Measurements from ENCODE around the gene PRODH2.

GRCh38 chr19:35760711-35761349 lies 51.8 kb downstream of the PRODH2 start:
- no peak for TF ChIP-seq CEBPB (IDR thresholded peaks at IDR 0.05; ENCODE audit: borderline replicate concordance in 1 of 2, low read depth in 2 of 2, low read length in 2 of 2)
- TF ChIP-seq RFX5 (IDR thresholded peaks at IDR 0.05; ENCODE audit: low read depth, low read length), result no peak
- no peak for TF ChIP-seq CTCF (IDR thresholded peaks at IDR 0.05 in 2 of 3, conservative IDR thresholded peaks at IDR 0.05 in 1 of 3; ENCODE audit: control insufficient read depth in 2 of 3, extremely low read depth in 1 of 3, insufficient read depth in 1 of 3, low read depth in 3 of 3, low read length in 3 of 3)
- no peak for TF ChIP-seq ATF3 (IDR thresholded peaks at IDR 0.05; ENCODE audit: borderline replicate concordance, extremely low read depth, low read depth, low read length)
- TF ChIP-seq BCLAF1 (IDR thresholded peaks at IDR 0.05), result no peak
- TF ChIP-seq CREB1 (IDR thresholded peaks at IDR 0.05; ENCODE audit: low read depth), result no peak
- TF ChIP-seq ETV6 (conservative IDR thresholded peaks at IDR 0.05 in 1 of 2, IDR thresholded peaks at IDR 0.05 in 1 of 2; ENCODE audit: borderline replicate concordance in 1 of 2, low read depth in 1 of 2), result no peak
- TF ChIP-seq TCF7 (IDR thresholded peaks at IDR 0.05; ENCODE audit: borderline replicate concordance), result no peak
- no peak for TF ChIP-seq CBX3 (IDR thresholded peaks at IDR 0.05; ENCODE audit: borderline replicate concordance, low read depth)
- no peak for TF ChIP-seq NRF1 (conservative IDR thresholded peaks at IDR 0.05; ENCODE audit: low read depth, low read length)
- TF ChIP-seq EZH2 (IDR thresholded peaks at IDR 0.05; ENCODE audit: borderline replicate concordance, control insufficient read depth, low read depth, low read length), result no peak
- TF ChIP-seq JUNB (IDR thresholded peaks at IDR 0.05), result no peak
- TF ChIP-seq POLR2AphosphoS5 (IDR thresholded peaks at IDR 0.05; ENCODE audit: low read length), result no peak
- TF ChIP-seq BHLHE40 (IDR thresholded peaks at IDR 0.05; ENCODE audit: borderline replicate concordance in 1 of 2, low read depth in 2 of 2, low read length in 1 of 2), result no peak
